Lower lobe of right lung (tissue), 2 donors: ENCODE results near the gene DCBLD1. TPM values are rescaled to one million over a fixed set of nuclear protein-coding genes. Genes with fewer than 3 reads are reported as not detected.

Experiments
- ATAC-seq, 2 donors: fragments of 200-7000 bp; cut with Tn5 transposase; one replicate each; pipeline ENCODE4 v1.9.1; 2020 to 2022; ENCODE audit warnings: mild to moderate bottlenecking in 2 of 2, moderate library complexity in 2 of 2
- DNase-seq: peaks from one replicate; pipeline ENCODE4 v3.0.0-alpha.2; 2020
- H3K27ac ChIP-seq: fragments of 200-600 bp; one replicate; pipeline ENCODE4 v1.8.0; 2022
- H3K27me3 ChIP-seq: fragments of 200-600 bp; one replicate; pipeline ENCODE4 v1.8.0; 2022; ENCODE audit warnings: low read depth
- H3K36me3 ChIP-seq: fragments of 200-600 bp; one replicate; pipeline ENCODE4 v1.8.0; 2022; ENCODE audit warnings: mild to moderate bottlenecking
- H3K4me1 ChIP-seq: fragments of 200-600 bp; one replicate; pipeline ENCODE4 v1.8.0; 2022
- H3K4me3 ChIP-seq: fragments of 200-600 bp; one replicate; pipeline ENCODE4 v1.8.0; 2022; ENCODE audit warnings: mild to moderate bottlenecking
- H3K9me3 ChIP-seq: fragments of 200-600 bp; one replicate; pipeline ENCODE4 v1.8.0; 2022
- intact Hi-C: fragments of 100-400 bp; cut with DNase I; formaldehyde crosslinking; loops from one replicate; pipeline ENCODE4 v1.11.0; 2022
- total RNA-seq: library from RNA; stranded (reverse); fragmentation: NEBNext Ultra II Directional; extraction: Animal tissue kit (Norgen Biotek cat#: 25700); gene quantifications from one replicate; pipeline ENCODE4 v1.2.1, GENCODE V29; 2021
- TF ChIP-seq, protein P1 (sequence below): fragments of 200-600 bp; IDR thresholded peaks from one replicate; pipeline ENCODE4 v1.8.0; 2022; ENCODE audit warnings: antibody characterized with exemption, mild to moderate bottlenecking
- donor health status: DM: no; HTN: yes; CAD: no; lungs with severe emphysema.

Gene DCBLD1
- total RNA-seq, 1 donor from 2014 or later: 18.3 TPM

- Histone ChIP-seq H3K4me3 (no peak overlapping the region), H3K9me3 (no peaks in the 10 kb centered on the region), H3K4me1 (no peaks in the 10 kb centered on the region), H3K27me3 (no peaks in the 10 kb centered on the region), H3K36me3 (peaks cover 21% of the 10 kb centered on the region), H3K27ac (no peak overlapping the region)
- no peak for DNase-seq
- intact Hi-C loops: no loop called here
- TF ChIP-seq, protein P1, sequence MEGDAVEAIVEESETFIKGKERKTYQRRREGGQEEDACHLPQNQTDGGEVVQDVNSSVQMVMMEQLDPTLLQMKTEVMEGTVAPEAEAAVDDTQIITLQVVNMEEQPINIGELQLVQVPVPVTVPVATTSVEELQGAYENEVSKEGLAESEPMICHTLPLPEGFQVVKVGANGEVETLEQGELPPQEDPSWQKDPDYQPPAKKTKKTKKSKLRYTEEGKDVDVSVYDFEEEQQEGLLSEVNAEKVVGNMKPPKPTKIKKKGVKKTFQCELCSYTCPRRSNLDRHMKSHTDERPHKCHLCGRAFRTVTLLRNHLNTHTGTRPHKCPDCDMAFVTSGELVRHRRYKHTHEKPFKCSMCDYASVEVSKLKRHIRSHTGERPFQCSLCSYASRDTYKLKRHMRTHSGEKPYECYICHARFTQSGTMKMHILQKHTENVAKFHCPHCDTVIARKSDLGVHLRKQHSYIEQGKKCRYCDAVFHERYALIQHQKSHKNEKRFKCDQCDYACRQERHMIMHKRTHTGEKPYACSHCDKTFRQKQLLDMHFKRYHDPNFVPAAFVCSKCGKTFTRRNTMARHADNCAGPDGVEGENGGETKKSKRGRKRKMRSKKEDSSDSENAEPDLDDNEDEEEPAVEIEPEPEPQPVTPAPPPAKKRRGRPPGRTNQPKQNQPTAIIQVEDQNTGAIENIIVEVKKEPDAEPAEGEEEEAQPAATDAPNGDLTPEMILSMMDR: no peak
- ATAC-seq: no peak
Measured at GRCh38 chr6:117591405-117591804, 108.9 kb downstream of the DCBLD1 start.

- no peaks in the 10 kb centered on the region for H3K9me3 ChIP-seq
- no peak for ATAC-seq
- peaks cover 15% of the 10 kb centered on the region for H3K36me3 ChIP-seq
- no peaks in the 10 kb centered on the region for H3K27me3 ChIP-seq
- TF ChIP-seq, protein P1: no peak
- no peaks in the 10 kb centered on the region for H3K4me1 ChIP-seq
- intact Hi-C loops: no loop called here
- DNase-seq: no peak
- H3K27ac ChIP-seq: no peak overlapping the region
- H3K4me3 ChIP-seq: no peak overlapping the region
Measured at GRCh38 chr6:117592983-117593759, 110.7 kb downstream of the DCBLD1 start.

DNA sequence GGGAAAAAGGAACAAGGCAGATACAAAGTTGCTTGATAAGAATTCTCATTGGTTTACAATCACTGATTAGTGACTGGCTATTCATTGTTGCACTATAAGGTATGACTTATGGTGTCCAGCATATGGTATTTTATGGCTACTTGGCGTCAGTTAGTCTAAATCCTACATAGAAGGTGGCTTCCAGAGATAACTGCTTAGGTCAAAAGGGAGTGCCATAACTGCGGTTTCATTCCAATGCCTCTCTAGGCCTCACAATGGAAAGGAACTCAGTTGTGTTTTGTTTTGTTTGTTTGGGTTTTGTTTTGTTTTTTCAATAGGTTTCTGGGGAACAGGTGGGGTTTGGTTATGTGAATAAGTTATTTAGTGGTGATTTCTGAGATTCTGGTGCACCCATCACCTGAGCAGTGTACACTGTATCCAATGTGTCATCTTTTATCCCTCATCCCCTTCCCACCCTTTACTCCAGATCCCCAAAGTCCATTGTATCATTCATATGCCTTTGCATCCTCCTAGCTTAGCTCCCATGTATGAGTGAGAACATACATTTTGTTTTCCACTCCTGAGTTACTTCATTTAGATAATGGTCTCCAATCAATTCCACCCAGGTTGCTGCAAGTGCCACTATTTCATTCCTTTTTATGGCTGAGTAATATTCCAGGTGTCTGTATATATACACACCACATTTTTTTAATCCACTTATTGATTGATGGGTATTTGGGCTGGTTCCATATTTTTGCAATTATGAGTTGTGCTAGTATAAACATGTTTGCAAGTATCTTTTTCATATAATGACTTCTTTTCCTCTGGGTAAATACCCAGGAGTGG, 112.8 kb downstream of the DCBLD1 start:
- Histone ChIP-seq H3K36me3 (peaks cover 2% of the 10 kb centered on the region), H3K9me3 (no peaks in the 10 kb centered on the region), H3K27ac (no peak overlapping the region), H3K4me1 (peaks cover 18% of the 10 kb centered on the region), H3K27me3 (no peaks in the 10 kb centered on the region), H3K4me3 (no peak overlapping the region)
- intact Hi-C loops: no loop called here
- ATAC-seq (no peak), DNase-seq (no peak)
- TF ChIP-seq, protein P1: no peak

DNA sequence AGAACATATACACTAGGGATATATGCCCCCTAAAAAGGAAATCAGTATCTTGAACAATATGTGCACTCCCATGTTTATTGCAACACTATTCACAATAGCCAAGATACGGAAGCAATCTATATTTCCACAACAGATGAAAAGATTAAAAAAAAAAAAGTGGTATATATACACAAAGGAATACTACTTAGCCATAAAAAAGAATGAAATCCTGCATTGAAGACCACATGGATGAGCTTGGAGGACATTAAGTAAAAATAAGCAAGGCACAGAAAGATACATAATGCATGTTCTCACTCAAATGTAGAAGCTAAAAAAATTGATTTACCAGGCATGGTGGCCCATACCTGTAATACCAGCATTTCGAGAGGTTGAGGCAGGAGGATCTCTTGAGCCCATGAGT, 115.3 kb downstream of the DCBLD1 start:
- ATAC-seq: no peak
- intact Hi-C loops: no loop called here
- H3K4me1 ChIP-seq: peaks cover 31% of the 10 kb centered on the region
- TF ChIP-seq, protein P1: no peak
- H3K27me3 ChIP-seq: no peaks in the 10 kb centered on the region
- no peak for DNase-seq
- no peak overlapping the region for H3K4me3 ChIP-seq
- H3K36me3 ChIP-seq: no peaks in the 10 kb centered on the region
- H3K27ac ChIP-seq: no peak overlapping the region
- no peaks in the 10 kb centered on the region for H3K9me3 ChIP-seq

Other genes with a start within 250 kb of the DCBLD1 start
- gene VGLL2, start 217.1 kb upstream of the DCBLD1 start, total RNA-seq: not detected
- gene ROS1, start 56.7 kb upstream of the DCBLD1 start, total RNA-seq: 151 TPM
- gene GOPC, start 119.8 kb downstream of the DCBLD1 start, total RNA-seq: 22.4 TPM
- gene NUS1, start 192.8 kb downstream of the DCBLD1 start, total RNA-seq: 36.5 TPM